OCI-LY7 (cell line): ENCODE data around the gene PLXNB1.

Experiments used
- EZH2phosphoT487 ChIP-seq: fragments of 200-600 bp; sonication (generic); IDR thresholded peaks from 2 replicates; pipeline ENCODE4 v1.6.1; 2018; ENCODE audit warnings: low read depth, borderline replicate concordance, mild to moderate bottlenecking, mixed run types, antibody characterized with exemption, low read length, moderate library complexity, mixed read lengths
- TF ChIP-seq, protein P1 (sequence below): fragments of 200-600 bp; sonication (generic); conservative IDR thresholded peaks from 2 replicates; pipeline ENCODE4 v1.5.1; 2014; ENCODE audit warnings: mild to moderate bottlenecking, antibody characterized with exemption, low read length, moderate library complexity, mixed read lengths

DNA sequence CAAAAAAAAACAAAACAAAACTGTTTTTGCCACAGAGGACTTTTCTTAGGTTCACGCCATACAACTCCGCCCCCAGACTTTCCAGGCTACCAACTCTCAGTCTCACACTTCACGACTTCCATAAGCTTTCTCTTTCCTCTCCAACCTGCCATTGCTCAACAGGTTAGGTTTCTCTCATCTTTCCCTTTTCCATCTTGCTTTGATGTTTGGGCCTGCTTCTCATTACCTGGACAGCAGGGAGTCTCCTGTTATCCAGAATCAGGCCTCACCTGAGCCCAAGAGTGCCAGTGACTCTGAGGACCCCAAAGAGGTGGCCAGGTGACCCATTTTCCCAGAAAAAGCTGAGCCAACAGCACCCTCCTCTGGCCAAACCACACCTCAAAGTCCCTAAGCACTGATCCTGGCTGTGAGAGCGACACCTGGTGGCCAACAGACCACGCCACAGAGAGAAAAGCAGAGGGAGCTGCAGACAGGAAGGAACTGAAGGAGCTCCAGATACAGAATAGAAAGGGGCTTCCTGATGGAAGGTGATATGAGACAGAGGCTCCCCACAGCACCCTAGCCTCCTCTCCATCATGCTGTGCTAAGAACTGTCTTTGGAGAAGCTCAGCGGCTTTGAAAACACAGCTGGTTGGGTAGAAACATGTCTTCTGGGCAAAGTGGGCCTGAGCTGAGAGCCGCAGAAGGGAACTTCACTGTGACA, 6.0 kb upstream of the PLXNB1 start:
- TF ChIP-seq, protein P1, sequence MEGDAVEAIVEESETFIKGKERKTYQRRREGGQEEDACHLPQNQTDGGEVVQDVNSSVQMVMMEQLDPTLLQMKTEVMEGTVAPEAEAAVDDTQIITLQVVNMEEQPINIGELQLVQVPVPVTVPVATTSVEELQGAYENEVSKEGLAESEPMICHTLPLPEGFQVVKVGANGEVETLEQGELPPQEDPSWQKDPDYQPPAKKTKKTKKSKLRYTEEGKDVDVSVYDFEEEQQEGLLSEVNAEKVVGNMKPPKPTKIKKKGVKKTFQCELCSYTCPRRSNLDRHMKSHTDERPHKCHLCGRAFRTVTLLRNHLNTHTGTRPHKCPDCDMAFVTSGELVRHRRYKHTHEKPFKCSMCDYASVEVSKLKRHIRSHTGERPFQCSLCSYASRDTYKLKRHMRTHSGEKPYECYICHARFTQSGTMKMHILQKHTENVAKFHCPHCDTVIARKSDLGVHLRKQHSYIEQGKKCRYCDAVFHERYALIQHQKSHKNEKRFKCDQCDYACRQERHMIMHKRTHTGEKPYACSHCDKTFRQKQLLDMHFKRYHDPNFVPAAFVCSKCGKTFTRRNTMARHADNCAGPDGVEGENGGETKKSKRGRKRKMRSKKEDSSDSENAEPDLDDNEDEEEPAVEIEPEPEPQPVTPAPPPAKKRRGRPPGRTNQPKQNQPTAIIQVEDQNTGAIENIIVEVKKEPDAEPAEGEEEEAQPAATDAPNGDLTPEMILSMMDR: peak; percentile 100
- TF ChIP-seq EZH2phosphoT487: no peak
